Fibroblast of upper back skin (primary cell): Measurements from ENCODE around the gene KCTD6.

Experiments
- DNase-seq: peaks from one replicate; pipeline ENCODE4 v3.0.0-alpha.2; 2013

Gene KCTD6

GRCh38 chr3:58491506-58492402, at the start of gene KCTD6:
KCTD6 (plus strand) TSS chr3:58492096; CDS start chr3:58498756, 6,660 bp downstream.
- DNase-seq, result peak; percentile 90

- DNase-seq, result no peak
Measured at GRCh38 chr3:58452176-58452575, 39.7 kb upstream of the KCTD6 start.

- no peak for DNase-seq
Measured at GRCh38 chr3:58459160-58459559, 32.7 kb upstream of the KCTD6 start.

DNA sequence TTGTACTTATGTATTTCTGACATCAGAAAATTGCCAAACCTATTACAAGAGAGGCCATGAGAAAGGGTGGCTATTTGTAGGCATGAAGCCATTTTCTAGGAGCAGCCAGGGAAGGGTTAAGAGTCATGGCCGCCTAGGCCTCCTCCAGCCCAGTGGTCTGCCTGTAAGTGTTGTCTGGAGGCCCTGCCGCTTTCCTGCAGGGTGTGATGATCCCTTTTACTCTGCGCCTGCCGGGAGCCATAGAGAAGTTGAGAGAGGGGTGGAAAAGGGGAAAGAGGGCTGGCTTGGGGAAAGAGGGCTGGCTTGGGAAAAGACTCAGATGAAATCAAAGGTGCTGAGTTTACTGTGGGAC, 29.1 kb upstream of the KCTD6 start:
- no peak for DNase-seq

GRCh38 chr3:58463181-58463941, 28.5 kb upstream of the KCTD6 start:
- DNase-seq, result peak; percentile 89

DNA sequence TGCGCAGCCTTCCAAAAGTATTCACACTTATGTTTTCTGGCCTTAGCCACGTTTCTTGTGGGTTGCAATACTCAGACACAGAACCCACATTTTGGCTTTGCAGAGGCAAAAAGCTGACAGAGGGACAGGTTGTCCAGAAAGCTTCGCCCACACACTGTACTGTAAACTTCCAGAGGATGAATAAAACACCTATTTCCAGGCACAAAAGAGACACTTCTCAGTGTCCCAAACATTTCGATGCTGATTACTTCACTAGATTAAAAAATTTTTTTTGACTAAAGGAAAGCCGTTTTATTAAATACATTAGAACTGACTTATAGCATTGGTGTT, 28.0 kb upstream of the KCTD6 start:
- no peak for DNase-seq

DNA sequence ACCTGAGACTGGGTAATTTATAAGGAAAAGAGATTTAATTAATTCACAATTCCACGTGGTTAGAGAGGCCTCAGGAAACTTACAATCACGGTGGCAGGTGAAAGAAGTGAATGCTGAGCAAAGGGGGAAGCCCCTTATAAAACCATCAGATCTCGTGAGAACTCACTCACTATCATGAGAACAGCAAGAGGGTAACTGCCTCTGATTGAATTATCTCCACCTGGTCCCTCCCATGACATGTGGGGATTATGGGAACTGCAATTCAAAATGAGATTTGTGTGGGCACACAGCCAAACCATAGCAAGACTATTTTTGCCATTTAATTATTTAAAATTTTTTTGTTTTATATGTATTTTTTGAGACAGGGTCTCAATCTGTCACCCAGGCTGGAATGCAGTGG, 27.0 kb upstream of the KCTD6 start:
- no peak for DNase-seq

GRCh38 chr3:58466899-58467563, 24.9 kb upstream of the KCTD6 start:
- DNase-seq, result no peak

DNA sequence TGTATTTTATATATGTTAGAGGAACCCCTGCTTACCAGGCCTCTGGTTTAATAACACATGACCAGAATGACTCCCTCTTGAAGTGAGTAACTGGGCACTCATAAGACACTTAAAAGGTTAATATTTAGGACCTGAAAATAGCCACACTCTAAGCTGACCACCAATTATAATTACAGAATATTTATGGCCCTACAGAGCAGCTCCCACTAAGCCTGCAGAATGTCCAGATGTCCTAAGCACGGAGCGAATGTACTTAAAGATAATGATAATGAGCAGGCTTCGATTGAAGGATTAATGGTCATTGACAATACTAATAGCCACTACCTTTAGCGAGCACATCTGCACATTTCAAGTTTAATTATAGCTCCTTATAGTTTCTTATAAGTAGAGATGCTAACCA, 22.8 kb upstream of the KCTD6 start:
- DNase-seq, result no peak

- DNase-seq, result no peak
Measured at GRCh38 chr3:58470363-58471024, 21.4 kb upstream of the KCTD6 start.

DNA sequence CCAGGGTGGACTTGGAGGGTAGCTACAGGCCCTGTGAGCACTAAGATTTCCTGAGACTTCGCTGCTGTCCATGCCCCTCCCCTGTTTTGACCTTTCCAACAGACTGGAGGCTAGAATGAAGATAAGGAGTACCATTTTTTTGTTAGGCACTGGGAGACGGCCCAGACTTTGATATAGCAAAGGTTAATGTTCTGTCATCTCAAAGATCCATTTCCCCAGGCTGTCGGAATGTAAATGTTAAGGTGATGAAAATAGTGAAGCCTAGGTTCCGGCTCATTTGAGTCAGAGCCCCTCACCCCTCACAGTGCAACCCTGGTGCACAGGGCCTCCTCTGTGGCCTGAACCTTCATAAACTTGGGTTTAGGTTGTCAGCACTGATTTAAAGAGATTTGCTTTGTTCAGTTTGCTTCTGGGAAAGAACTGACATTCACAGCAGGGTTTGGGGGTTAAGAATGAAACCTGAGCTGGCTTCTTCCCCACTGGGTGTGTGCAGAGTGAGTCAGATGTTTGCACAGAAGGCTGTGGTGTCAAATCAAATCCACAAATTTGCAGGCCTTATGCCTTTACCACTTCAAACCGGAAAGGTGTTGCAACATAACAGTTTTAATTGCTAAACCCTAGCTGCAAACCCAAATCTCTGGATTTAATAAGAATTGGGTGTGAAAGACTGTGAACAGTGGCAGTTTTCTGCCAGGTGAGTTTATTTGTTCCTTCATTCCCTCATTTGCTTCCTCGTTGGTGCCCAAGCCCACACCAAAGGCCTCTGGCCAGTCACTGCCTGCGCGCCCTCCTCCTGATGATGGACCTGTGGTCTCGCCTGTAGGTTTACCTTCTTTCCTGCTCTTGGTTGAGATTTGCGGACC, 20.6 kb upstream of the KCTD6 start:
- peak; percentile 94 for DNase-seq

DNA sequence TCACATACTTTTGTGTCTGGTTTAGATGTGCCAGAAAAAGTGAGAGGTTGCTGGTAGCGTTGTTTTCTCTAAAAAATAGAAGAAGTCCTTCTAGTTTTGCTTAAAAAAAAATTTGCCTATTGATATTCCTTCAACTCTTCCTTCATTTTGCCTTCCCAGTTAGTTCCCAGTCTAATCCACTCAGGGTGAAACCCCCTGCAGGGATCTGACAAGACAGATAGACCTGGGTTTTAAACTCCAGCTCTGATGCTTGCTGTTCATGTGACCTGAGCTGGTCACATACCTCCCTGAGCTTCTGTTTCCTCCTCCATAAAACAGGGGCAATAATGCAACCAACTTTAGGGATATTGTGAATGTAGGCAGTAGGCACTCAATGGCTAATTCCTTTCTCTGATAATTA, 18.6 kb upstream of the KCTD6 start:
- DNase-seq, result no peak

DNA sequence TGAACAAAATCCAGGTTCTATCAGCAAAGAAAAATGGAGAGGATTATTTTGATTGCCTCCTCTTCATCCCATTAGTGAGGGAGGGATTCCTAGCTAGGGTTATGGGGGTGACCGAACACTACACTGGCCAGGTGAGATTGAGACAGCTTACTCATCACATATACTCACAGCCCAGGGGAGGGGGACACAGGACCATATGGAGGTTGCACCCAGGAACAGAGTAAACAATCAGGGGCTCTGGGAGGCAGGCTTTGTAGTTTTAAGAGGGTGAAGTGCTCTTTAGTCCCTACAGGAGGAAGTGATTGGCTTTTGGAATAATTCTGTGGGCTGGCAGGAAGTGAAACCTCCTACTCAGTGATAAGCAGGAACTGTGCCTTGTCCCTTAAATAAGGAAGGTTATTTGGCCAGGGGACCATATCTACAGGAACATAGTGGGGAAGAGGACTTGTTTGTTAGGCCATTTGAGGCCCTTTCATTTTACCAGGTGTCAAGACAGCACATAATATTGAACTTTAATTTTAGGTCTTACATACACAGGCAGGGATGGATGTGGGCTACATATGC, 17.5 kb upstream of the KCTD6 start:
- no peak for DNase-seq

- DNase-seq, result no peak
Measured at GRCh38 chr3:58474967-58475578, 16.8 kb upstream of the KCTD6 start.

- no peak for DNase-seq
Measured at GRCh38 chr3:58478781-58479180, 13.1 kb upstream of the KCTD6 start.

GRCh38 chr3:58480309-58480708, 11.6 kb upstream of the KCTD6 start:
- DNase-seq, result no peak

GRCh38 chr3:58482917-58483636, 8.8 kb upstream of the KCTD6 start:
- no peak for DNase-seq

DNA sequence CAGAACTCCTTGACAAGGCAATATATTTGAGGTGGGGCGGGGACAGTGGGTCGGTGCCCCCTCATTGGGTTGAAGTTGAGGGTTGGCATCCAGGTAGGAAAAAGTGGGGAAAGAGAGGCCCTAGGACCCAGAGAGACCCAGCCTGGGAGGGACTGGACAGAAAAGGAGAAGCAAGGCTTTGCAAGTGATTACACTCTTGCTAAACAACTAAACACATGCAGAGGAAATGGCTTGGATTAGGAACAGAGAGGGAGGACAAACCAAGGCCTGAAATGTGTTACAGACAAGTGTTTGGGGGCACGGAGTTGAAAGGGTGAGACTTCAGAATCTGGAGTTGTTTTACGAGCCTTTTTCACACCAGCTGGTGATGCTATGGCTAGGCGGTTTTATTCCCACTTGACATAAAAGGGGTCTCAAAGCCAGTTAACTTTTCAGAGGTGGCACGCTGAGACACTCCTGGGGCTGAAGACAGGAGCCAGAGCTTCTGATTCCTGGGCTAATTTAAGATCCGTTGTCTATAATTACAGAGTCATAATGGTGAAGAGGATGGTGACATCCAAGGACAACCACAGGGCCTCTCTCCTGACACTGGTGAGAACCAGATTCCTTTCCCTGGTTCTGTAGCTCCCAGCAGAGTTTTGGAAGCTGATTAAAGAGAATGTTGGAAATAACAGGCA, 7.7 kb upstream of the KCTD6 start:
- DNase-seq, result no peak

- DNase-seq, result no peak
Measured at GRCh38 chr3:58484722-58485069, 7.2 kb upstream of the KCTD6 start.

DNA sequence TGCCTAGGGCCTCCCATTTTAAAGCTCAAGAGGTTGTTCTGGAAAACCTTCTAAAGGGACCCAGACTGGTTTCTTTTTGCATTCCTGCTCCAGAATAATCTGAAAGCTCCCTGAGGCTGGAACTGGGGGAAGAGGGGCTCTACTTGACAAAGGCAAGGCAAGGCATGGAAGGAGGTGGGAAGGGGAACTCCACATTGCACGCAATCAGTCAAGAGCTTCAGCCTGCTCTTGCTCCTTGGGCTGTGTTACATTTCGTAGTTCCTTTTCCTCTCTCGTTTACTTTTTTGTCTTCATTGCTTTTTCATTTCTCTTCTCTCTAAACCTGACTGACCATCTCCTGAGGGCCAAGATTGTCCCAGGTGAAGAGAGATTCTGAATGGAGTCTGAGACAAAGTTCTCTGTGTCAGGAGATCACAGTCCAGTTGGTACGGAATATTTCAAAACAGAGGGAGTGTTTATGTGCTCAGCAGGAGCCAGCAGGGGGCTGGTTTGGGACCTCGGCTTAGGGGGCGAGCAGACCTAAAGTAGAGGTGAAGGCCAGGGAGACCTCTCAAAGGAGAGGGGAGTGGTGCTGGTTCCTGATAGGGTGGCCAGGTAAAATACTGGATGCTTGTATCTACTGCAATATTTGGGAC, 6.0 kb upstream of the KCTD6 start:
- no peak for DNase-seq
